HG02610 (cell line): ENCODE data around the gene EXOC3.
"Not testable (repeated sequence)": the region's sequence is repeated elsewhere in the genome, so short reads cannot be mapped to it uniquely, and the experiment has no call there.

Experiments
- ATAC-seq: cut with Tn5 transposase; IDR thresholded peaks from one replicate; pipeline ENCODE4 v1.9.1; 2021; ENCODE audit warnings: mild to moderate bottlenecking, moderate library complexity; ENCODE audit not compliant: unreplicated experiment

The EXOC3 gene

DNA sequence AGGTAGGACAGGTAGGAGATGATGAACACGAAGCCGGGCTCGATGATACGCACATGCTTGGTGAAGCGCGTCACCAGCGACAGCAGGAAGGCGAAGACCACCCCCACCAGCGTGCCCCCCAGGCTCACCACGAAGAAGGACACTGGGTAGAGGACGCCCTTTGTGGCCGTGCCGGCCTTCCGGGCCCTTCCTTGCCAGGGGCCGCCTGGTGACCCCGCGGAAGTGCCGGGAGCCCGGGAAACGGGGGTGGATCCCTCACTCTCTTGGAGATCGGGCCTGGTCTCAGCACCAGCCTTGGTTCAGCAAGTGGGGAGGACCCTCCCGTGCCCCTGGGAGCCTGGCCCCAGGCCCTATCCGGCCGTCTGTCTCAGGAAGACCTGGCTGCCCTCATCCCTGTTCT is 41.6 kb downstream of the EXOC3 start:
- ATAC-seq, result no peak

GRCh38 chr5:485113-485945 is 42.4 kb downstream of the EXOC3 start:
- no peak for ATAC-seq

DNA sequence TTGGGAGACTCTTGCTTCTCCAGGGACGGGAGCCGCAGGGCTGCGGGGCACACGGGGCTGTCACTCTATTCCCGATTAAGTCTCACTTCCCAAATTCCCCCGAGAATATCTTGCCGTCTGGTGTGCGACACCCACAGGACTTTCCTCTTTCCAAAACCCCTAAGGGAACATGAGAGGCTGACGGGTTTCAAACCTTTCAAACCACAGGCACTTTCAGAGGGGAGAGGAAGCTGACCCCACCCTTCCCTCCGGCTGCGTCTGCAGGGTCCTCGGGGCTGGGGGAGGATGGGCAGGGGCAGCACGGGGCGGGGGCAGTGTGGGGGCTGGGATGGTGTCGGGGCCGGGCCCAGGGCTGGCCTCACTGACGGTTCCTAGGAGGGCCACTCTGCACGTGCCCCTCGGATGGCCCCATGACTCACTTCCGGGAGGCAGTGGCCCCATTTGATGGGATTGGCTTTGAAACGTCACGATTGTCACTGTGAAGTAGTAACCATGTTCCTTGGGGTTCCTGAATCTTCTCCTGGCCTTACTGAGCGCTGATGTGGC is 43.0 kb downstream of the EXOC3 start:
- no peak for ATAC-seq

DNA sequence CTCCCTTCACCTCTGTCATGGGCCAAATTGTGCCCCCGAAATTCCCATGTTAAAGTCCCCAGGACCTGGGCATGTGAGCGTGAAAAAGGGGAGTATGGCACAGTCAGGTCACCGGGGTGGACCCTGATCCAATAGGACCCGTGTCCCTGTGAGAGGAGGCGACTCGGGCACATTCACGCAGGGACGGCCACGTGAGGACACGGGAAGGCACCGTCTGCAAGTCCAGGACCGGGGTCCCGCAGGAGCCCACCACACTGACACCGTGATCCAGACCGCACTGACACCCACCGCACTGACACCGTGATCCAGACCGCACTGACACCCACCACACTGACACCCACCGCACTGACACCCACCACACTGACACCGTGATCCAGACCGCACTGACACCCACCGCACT is 43.6 kb downstream of the EXOC3 start:
- ATAC-seq, result not testable (repeated sequence)

DNA sequence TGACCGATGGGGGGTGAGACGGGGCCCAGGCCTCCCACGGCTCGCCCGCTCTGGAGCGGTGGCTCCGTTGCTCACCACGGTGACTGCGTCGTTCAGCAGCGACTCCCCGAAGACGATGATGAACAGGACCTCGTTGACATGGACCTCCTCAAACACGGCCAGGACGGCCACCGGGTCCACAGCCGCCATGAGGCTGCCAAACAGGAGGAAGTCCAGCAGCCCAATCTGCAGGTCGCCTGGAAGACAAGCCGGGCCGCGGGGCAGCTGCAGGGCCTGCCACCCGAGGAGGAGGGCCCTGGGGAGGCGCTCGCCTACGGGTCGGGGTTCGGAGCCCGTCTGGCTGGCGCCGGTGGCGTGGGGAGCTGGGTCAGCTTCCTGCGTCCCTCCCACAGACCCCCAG is 45.3 kb downstream of the EXOC3 start:
- ATAC-seq, result no peak

DNA sequence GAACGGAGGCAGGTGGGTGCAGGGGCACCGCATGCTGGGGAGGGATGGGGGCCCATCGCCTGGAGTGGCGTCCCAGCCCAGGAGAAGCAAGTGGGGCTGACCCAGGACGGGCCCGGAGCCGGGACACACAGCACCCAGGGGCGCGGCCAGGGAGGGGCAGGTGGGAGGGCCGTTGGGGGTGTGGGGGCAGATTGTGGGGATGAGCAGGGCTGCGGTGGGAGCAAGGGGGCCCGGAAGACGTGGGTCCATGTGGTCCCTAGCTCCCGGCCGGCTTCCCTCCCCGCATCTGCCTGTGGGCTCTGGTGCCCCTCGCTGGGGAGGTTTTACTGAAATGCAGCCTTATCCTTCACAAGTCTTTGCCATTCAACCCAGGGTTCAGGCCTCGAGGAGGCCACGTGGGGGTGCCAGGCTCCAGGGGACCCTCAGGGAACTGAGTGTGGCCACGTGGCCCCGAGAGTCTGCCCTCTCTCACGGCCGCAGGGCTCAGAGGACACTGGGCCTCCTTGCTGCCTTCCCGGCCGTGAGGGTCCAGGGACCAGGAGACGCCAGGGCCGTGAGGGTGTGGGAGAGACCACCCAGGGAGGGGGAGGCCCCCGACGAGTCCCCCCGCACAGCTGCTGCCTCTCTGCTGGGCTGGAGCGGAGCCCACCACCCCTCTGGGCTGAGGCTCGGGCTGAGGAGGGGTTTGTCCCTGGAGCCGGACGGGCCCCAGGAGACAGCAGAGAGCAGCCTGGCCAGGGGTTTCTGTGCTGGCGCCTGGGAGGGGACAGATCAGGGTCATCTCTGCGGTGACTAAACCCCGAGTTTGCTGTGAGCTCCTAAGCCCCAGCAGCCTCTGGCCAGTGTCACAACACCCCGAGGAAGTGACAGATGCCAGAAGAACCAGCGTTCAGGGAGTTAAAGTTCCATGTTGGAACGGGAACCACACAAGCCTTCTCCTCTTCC is 46.0 kb downstream of the EXOC3 start:
- ATAC-seq, result no peak

GRCh38 chr5:489689-490080 is 46.7 kb downstream of the EXOC3 start:
- no peak for ATAC-seq

DNA sequence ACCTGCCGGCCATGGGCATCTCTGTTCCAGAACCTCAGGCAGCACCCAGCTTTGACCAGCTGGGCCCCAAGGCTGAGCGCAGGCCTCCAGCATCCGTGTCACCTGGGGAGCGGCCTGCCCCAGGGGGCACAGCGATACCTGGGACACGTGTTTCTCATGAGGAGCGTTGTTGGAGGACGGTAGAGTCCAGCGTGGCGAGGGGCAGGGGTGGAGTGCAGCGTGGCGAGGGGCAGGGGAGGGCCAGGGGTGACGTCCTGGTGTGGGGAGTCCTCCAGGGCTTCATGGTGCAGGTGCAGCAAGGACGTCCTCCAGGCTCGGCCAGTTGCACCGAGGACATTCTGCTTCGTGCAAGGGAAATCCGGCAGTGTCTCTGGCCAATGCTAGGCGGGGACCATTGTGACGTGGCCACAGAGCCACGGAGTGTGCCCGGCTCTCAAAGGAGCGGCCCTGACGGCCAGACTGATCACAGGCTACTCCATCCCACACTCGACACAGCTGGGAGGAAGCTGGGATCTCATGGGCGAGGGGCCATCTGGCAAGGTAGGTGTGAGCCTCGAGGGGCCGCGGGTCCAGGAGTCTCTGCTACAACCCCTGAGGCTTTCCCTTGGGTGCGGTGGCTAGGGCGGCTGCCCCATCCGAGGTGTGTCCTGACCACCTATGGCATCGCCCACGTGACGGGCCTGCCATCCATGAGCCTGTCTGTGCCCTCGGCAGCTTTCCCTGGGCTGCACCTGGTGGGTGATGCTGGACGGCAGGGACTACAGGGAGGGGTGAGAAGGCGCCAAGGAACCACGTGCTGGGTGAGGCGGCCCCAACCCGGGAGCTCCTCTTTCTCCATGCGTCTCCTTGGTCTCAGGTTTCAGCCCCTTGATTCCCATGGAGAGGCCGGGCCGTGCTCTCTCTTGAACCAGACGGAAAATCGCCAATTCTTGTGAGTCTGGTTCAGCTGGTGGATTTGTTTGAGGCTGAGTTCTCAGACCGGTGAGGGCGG is 47.4 kb downstream of the EXOC3 start:
- ATAC-seq, result no peak

DNA sequence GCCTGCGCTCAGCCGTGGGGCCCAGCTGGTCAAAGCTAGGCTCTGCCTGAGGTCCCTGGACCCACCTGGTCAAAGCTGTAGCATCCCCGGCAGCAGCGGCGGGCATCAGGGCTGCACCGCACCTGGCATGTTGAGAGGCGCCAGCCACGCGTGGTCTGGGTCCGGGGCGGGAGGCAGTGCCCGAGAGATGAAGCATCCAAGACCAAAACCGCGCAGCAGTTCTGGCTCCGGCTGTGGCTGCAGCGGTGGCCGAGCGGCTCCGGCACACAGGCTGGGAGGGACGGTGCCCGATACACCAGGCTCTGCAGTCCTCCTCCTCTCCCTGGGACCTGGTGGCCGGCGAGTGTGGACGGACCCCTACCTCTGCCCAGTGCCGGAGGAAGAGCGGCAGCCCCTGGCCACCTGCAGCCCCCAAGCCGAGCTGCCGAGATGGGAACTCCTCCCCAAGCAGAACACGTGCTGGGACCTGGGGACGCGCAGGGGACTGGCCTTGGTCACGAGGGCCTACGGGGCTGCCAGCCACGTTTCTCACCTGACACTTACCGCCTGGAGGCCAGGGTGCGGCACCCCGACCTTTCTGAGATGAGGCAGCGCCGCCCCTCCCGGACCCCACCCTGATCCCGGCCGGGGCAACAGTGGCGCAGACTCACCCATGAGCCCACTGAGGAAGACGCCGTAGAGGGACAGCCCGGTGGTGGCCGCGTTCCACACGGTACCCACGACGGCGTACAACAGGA is 48.3 kb downstream of the EXOC3 start:
- ATAC-seq, result no peak

GRCh38 chr5:491856-492155 is 48.8 kb downstream of the EXOC3 start:
- ATAC-seq, result no peak

- no peak for ATAC-seq
Measured at GRCh38 chr5:492314-492893, 49.4 kb downstream of the EXOC3 start.

GRCh38 chr5:493119-493701 is 50.2 kb downstream of the EXOC3 start:
- ATAC-seq, result no peak

DNA sequence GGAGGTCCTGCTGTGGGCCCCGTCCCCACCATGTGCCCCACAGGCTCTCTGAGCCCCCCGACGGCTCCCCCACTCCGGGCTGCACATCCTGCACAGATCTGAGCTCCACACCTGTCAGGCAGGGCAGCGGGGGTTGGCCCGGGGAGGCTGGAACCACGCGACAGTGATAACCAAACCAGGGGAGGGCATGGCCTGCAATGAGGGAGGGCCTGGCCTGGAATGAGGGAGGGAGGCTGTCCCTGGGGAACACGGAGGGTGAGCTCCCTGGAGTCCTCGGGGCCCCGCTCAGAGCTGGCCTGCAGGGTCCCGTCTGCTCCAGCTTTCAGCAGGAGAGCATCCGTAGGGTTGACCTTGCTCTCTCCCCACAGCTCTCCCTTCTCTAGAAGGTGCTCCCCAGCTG is 50.8 kb downstream of the EXOC3 start:
- ATAC-seq, result no peak

GRCh38 chr5:494667-495255 is 51.8 kb downstream of the EXOC3 start:
- ATAC-seq, result no peak

DNA sequence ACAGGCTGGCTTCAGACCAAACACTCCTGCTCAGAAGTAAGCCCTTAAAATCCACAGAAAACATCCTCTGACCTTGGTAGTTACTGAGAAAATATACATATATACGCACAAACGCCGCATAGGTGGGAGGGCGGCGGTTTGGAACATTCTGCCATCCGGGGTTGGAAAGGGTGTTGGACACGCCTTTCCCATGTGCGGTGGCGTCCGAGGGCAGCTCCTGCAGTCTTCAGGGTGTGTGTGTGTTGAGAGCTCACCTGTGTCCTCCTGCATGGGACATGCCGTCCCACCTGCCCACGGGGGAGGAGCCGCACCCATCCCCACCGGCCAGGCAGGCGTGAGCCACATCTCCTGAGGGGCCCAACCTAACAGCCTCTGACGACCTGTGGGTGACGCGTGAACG is 53.1 kb downstream of the EXOC3 start:
- no peak for ATAC-seq

DNA sequence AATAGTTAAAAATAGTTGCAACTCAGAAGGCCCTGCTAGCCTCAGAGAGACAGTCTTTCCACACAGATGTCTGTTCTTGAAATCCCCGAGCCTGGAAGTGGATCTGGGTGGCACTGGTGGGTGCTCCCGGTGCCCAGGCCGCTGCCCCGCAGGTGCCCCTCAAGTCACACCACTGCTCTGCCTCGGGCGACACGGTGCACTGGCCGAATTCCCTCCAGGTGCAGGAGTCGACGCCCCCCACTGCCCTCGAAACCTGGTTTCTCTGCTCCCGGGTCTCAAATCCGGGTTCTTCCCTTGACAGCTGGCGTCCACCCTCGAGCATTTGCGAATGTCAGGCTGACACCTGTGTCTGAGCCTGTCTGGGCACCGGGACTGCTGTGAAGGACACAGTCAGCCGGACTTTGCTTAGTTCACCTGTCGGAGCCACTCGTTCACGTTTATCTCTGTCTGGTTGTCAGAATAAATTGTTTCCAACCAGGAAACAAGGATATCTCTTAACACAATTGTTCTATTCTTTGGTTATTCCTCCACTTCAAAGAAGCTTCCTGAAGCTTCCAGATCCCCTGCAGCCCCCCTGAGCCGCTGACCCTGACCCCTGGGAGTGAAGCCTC is 54.2 kb downstream of the EXOC3 start:
- no peak for ATAC-seq

DNA sequence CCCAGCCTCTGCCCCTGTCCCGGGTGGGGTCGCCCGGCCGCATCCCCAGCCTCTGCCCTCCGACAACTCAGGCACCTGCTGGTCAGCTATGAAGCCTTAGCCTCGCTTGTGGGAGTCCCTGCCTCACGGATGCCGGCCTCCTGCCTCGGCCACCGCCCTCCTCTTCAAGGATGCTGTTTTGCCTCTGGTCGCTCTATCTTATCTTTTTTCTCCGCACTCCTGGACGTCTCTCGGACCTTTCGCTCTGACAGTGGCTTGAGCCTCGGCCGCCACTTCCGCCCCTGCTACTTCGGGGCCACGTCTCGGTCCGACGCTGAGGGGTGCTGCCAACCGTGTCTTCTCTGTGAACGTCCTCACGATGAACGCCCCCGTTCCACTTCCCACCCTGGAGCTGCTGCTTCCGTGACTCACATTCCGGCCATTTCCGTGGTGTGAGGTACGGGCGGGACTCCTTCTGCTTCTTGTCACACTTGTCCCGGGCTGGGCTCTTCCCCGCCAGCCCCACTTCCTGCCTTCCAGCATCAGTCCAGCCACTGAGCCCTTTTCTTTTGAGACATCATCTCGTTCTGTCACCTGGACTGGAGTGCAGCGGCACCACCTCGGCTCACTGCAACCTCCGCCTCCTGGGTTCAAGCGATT is 55.0 kb downstream of the EXOC3 start:
- ATAC-seq, result no peak
